ENCODE data around the gene GGTA1. TPM values are rescaled to one million over a fixed set of nuclear protein-coding genes. Genes with fewer than 3 reads are reported as not detected.

Gene GGTA1
- total RNA-seq, 1 experiment from 2014 or later = not detected

GRCh38 chr9:121528642-121529041 is 29.0 kb upstream of the GGTA1 start:
- Mint-ChIP-seq H3K36me3 (ENCODE audit: insufficient read depth in 1 of 3, low read depth in 3 of 3) (no peaks in the 10 kb centered on the region), H3K4me1 (peaks cover under 1 to 2% of the 10 kb centered on the region in 2 experiments; a peak in 1 of 4 replicates), H3K9me3 (no peaks in the 10 kb centered on the region), H3K27ac (no peak overlapping the region), H3K27me3 (ENCODE audit: low read depth) (peaks cover 18% of the 10 kb centered on the region), H3K4me3 (no peak overlapping the region)
- Histone ChIP-seq H3K23ac (ENCODE audit: insufficient read length, low read depth, low read length) (no peak overlapping the region), H3K14ac (ENCODE audit: insufficient read depth, low read length) (no peak overlapping the region), H3K4ac (ENCODE audit: low read depth, low read length) (no peak overlapping the region), H3K9me3 (ENCODE audit: control insufficient read depth, low read depth, low read length) (no peaks in the 10 kb centered on the region), H3K23me2 (ENCODE audit: insufficient read length, low read depth, low read length, poor library complexity, severe bottlenecking) (no peaks in the 10 kb centered on the region), H3K4me2 (ENCODE audit: insufficient read depth, insufficient read length, low read length) (no peak overlapping the region), H4K20me1 (ENCODE audit: control insufficient read depth, insufficient read depth, insufficient read length) (no peaks in the 10 kb centered on the region), H3K4me1 (ENCODE audit: insufficient read depth, low read length) (no peaks in the 10 kb centered on the region), H3K9ac (ENCODE audit: extremely low read depth, insufficient read length, low read length) (no peak overlapping the region), H3K79me1 (ENCODE audit: insufficient read depth, low read depth, low read length, poor library complexity, severe bottlenecking) (no peaks in the 10 kb centered on the region), H4K91ac (ENCODE audit: insufficient read length, low read depth, low read length) (no peak overlapping the region), H4K8ac (replicated peaks; ENCODE audit: insufficient read length, low read depth, low read length) (no peak overlapping the region), H3K79me2 (ENCODE audit: insufficient read depth, low read length) (no peaks in the 10 kb centered on the region), H4K5ac (ENCODE audit: insufficient read length, low read depth, low read length) (no peak overlapping the region), H3K18ac (ENCODE audit: insufficient read length, low read depth, low read length) (no peak overlapping the region), H2BK20ac (ENCODE audit: low read depth, low read length, poor library complexity, severe bottlenecking) (no peak overlapping the region), H2BK15ac (ENCODE audit: low read depth, low read length) (no peak overlapping the region), H2AK5ac (ENCODE audit: insufficient read length, low read length) (no peak overlapping the region), H2AFZ (ENCODE audit: low read length) (no peak overlapping the region), H2BK5ac (ENCODE audit: insufficient read length, low read length) (no peak overlapping the region), H3K56ac (ENCODE audit: insufficient read length, low read depth, low read length) (no peak overlapping the region), H2BK120ac (ENCODE audit: low read depth, low read length, poor library complexity, severe bottlenecking) (no peak overlapping the region), H3K27me3 (ENCODE audit: insufficient read depth, low read length) (no peaks in the 10 kb centered on the region), H2BK12ac (ENCODE audit: insufficient read length, low read depth, low read length) (no peak overlapping the region), H3T11ph (ENCODE audit: low read length) (no peak overlapping the region), H3K27ac (ENCODE audit: insufficient read length, low read depth, low read length) (no peak overlapping the region)
- no peak for DNase-seq
- TF ChIP-seq, protein P1, sequence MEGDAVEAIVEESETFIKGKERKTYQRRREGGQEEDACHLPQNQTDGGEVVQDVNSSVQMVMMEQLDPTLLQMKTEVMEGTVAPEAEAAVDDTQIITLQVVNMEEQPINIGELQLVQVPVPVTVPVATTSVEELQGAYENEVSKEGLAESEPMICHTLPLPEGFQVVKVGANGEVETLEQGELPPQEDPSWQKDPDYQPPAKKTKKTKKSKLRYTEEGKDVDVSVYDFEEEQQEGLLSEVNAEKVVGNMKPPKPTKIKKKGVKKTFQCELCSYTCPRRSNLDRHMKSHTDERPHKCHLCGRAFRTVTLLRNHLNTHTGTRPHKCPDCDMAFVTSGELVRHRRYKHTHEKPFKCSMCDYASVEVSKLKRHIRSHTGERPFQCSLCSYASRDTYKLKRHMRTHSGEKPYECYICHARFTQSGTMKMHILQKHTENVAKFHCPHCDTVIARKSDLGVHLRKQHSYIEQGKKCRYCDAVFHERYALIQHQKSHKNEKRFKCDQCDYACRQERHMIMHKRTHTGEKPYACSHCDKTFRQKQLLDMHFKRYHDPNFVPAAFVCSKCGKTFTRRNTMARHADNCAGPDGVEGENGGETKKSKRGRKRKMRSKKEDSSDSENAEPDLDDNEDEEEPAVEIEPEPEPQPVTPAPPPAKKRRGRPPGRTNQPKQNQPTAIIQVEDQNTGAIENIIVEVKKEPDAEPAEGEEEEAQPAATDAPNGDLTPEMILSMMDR (conservative IDR thresholded peaks at IDR 0.05) = no peak

All from H9 (cell line).